DOHH2 (cell line): ENCODE results near the gene FPR2.

Experiments
- H3F3A ChIP-seq: fragments of 200-600 bp; sonication (generic), shearing (Covaris generic); 2 replicates; pipeline ENCODE4 v1.6.0; 2016; ENCODE audit warnings: antibody characterized with exemption, mild to moderate bottlenecking; ENCODE audit not compliant: control insufficient read depth, insufficient read depth
- H3K27ac ChIP-seq: fragments of 200-600 bp; sonication (generic); 2 replicates; pipeline ENCODE4 v1.5.1; 2014; ENCODE audit warnings: low read depth, mild to moderate bottlenecking, low read length, moderate library complexity
- H3K27me3 ChIP-seq: fragments of 200-600 bp; sonication (generic); 2 replicates; pipeline ENCODE4 v1.6.1; 2014; ENCODE audit warnings: mild to moderate bottlenecking, low read length, mixed read lengths; ENCODE audit not compliant: control insufficient read depth
- H3K36me3 ChIP-seq: fragments of 200-600 bp; sonication (generic); 2 replicates; pipeline ENCODE4 v1.6.1; 2014; ENCODE audit warnings: mild to moderate bottlenecking, low read length, moderate library complexity, mixed read lengths; ENCODE audit not compliant: control insufficient read depth
- H3K4me1 ChIP-seq: fragments of 200-600 bp; sonication (generic); 2 replicates; pipeline ENCODE4 v1.6.1; 2014; ENCODE audit warnings: mild to moderate bottlenecking, low read length, mixed read lengths; ENCODE audit not compliant: control insufficient read depth
- H3K4me2 ChIP-seq: fragments of 200-600 bp; sonication (generic); 2 replicates; pipeline ENCODE4 v1.6.0; 2014; ENCODE audit warnings: mild to moderate bottlenecking, low read length, moderate library complexity
- H3K4me3 ChIP-seq: fragments of 200-600 bp; sonication (generic); 2 replicates; pipeline ENCODE4 v1.5.1; 2014; ENCODE audit warnings: mild to moderate bottlenecking, low read length, mixed read lengths
- H3K79me2 ChIP-seq: fragments of 200-600 bp; sonication (generic); 2 replicates; pipeline ENCODE4 v1.6.1; 2014; ENCODE audit warnings: mild to moderate bottlenecking, low read length, mixed read lengths; ENCODE audit not compliant: control insufficient read depth
- H3K9me2 ChIP-seq: fragments of 200-600 bp; sonication (generic); replicated peaks from 2 replicates; pipeline ENCODE4 v1.6.1; 2014; ENCODE audit warnings: mild to moderate bottlenecking, low read length, mixed read lengths; ENCODE audit not compliant: control insufficient read depth
- H3K9me3 ChIP-seq: fragments of 200-600 bp; sonication (generic); 2 replicates; pipeline ENCODE4 v1.6.1; 2014; ENCODE audit warnings: antibody characterized with exemption, low read length, mixed read lengths; ENCODE audit not compliant: control insufficient read depth, insufficient read depth
- H4K20me1 ChIP-seq: fragments of 200-600 bp; sonication (generic); 2 replicates; pipeline ENCODE4 v1.6.0; 2014; ENCODE audit warnings: low read depth, mild to moderate bottlenecking, antibody characterized with exemption, low read length, moderate library complexity; ENCODE audit not compliant: control insufficient read depth, insufficient read depth
- CTCF ChIP-seq: fragments of 200-600 bp; sonication (generic); IDR thresholded peaks from one replicate; pipeline ENCODE4 v1.5.1; 2014; ENCODE audit warnings: antibody characterized with exemption, mild to moderate bottlenecking, low read depth, low read length; ENCODE audit not compliant: poor library complexity, severe bottlenecking
- EZH2phosphoT487 ChIP-seq: fragments of 200-600 bp; sonication (generic); IDR thresholded peaks from 2 replicates; pipeline ENCODE4 v1.6.1; 2017; ENCODE audit warnings: borderline replicate concordance, mild to moderate bottlenecking, antibody characterized with exemption, low read length, moderate library complexity, mixed read lengths

Gene FPR2

GRCh38 chr19:51713319-51714285 is 47.4 kb upstream of the FPR2 start:
- Histone ChIP-seq H3K4me3 (no peak overlapping the region), H3K4me2 (no peak overlapping the region), H3K9me3 (no peaks in the 10 kb centered on the region), H3K27ac (no peak overlapping the region), H3F3A (peaks cover 5% of the 10 kb centered on the region; the same call in 1 of the 2 replicates), H3K79me2 (no peaks in the 10 kb centered on the region), H4K20me1 (no peaks in the 10 kb centered on the region), H3K9me2 (no peaks in the 10 kb centered on the region), H3K4me1 (peaks cover 31% of the 10 kb centered on the region), H3K27me3 (no peaks in the 10 kb centered on the region), H3K36me3 (no peaks in the 10 kb centered on the region)
- TF ChIP-seq CTCF (no peak), EZH2phosphoT487 (no peak)

GRCh38 chr19:51714848-51715247 is 46.1 kb upstream of the FPR2 start:
- Histone ChIP-seq H3K9me3 (no peaks in the 10 kb centered on the region), H3K4me2 (no peak overlapping the region), H4K20me1 (no peaks in the 10 kb centered on the region)

GRCh38 chr19:51715850-51716249 is 45.1 kb upstream of the FPR2 start:
- H3K9me2 ChIP-seq, result no peaks in the 10 kb centered on the region
- no peaks in the 10 kb centered on the region for H4K20me1 ChIP-seq
- no peaks in the 10 kb centered on the region for H3K79me2 ChIP-seq
- H3K36me3 ChIP-seq, result no peaks in the 10 kb centered on the region
- no peak overlapping the region for H3K27ac ChIP-seq
- no peaks in the 10 kb centered on the region for H3K27me3 ChIP-seq
- H3K9me3 ChIP-seq, result no peaks in the 10 kb centered on the region
- no peaks in the 10 kb centered on the region for H3F3A ChIP-seq
- no peak overlapping the region for H3K4me2 ChIP-seq
- no peak overlapping the region for H3K4me3 ChIP-seq
- TF ChIP-seq CTCF (no peak), EZH2phosphoT487 (no peak)
- H3K4me1 ChIP-seq, result peaks cover 18% of the 10 kb centered on the region

More at GRCh38 chr19:51714848-51715247, 46.1 kb upstream of the FPR2 start:
- no peaks in the 10 kb centered on the region for H3K9me2 ChIP-seq
- H3K79me2 ChIP-seq, result no peaks in the 10 kb centered on the region
- H3F3A ChIP-seq, result peaks cover 5% of the 10 kb centered on the region; the same call in 1 of the 2 replicates
- no peak overlapping the region for H3K27ac ChIP-seq
- no peaks in the 10 kb centered on the region for H3K36me3 ChIP-seq
- no peak overlapping the region for H3K4me3 ChIP-seq
- no peak for TF ChIP-seq EZH2phosphoT487
- TF ChIP-seq CTCF, result no peak
- peaks cover 28% of the 10 kb centered on the region for H3K4me1 ChIP-seq
- no peaks in the 10 kb centered on the region for H3K27me3 ChIP-seq
